ENCODE measurements around the gene PPP1R1C. TPM values are rescaled to one million over a fixed set of nuclear protein-coding genes. Genes with fewer than 3 reads are reported as not detected.

Gene PPP1R1C
- total RNA-seq, 2 donors from 2014 or later, result 0.43 to 0.93 TPM

GRCh38 chr2:181962142-181962541 is 23.5 kb upstream of the PPP1R1C start:
- DNase-seq (ENCODE audit: low spot score), result no peak
- intact Hi-C loops (cut with DNase I), result no loop called here

- DNase-seq (ENCODE audit: low spot score), result no peak
- intact Hi-C loops (cut with DNase I), result loop anchor here in 1 of 2 donors (10.0 kb wide), 1 partner anchor 95 kb away; no protein-coding TSS in a partner anchor
These were observed 15.4 kb upstream of the PPP1R1C start for GRCh38 chr2:181970160-181970794.

- intact Hi-C loops (cut with DNase I), result loop anchor here in 1 of 2 donors (10.0 kb wide), 1 partner anchor 94 kb away; no protein-coding TSS in a partner anchor
- no peak for DNase-seq (ENCODE audit: low spot score)
These were observed 14.6 kb upstream of the PPP1R1C start for GRCh38 chr2:181971032-181971431.

GRCh38 chr2:181972431-181973170 is 13.1 kb upstream of the PPP1R1C start:
- intact Hi-C loops (cut with DNase I), result loop anchor here in 1 of 2 donors (10.0 kb wide), 1 partner anchor 92 kb away; no protein-coding TSS in a partner anchor
- DNase-seq (ENCODE audit: low spot score), result no peak

GRCh38 chr2:181973171-181973783 is 12.4 kb upstream of the PPP1R1C start:
- intact Hi-C loops (cut with DNase I), result loop anchor here in 1 of 2 donors (10.0 kb wide), 1 partner anchor 92 kb away; no protein-coding TSS in a partner anchor
- no peak for DNase-seq (ENCODE audit: low spot score)

GRCh38 chr2:181977661-181978350 is 7.8 kb upstream of the PPP1R1C start:
- no peak for DNase-seq (ENCODE audit: low spot score)
- intact Hi-C loops (cut with DNase I), result loop anchor here in 1 of 2 donors (10.0 kb wide), 1 partner anchor 87 kb away; no protein-coding TSS in a partner anchor

- intact Hi-C loops (cut with DNase I), result loop anchor here in 1 of 2 donors (10.0 kb wide), 1 partner anchor 86 kb away; no protein-coding TSS in a partner anchor
These were observed 7.1 kb upstream of the PPP1R1C start for GRCh38 chr2:181978351-181979150.

DNA sequence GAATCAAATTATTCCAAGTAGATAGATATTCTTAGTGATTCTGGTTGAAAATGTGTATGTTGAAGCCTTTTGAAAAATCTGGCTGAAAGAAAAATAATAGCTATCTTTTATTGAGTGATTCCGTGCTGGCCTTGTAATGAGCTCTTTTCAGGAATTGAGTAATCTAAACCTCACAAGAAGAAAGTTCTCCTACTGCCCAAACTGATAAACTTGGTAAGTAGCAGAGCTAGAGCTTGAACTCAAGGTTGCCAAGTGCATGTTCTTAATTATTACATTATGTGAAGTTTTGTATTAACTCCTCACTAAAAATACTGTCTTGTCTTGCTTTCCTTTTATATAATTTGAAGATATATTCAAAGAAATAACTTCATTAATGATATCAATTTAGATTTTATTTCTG is 1.6 kb upstream of the PPP1R1C start:
- DNase-seq (ENCODE audit: low spot score), result no peak
- intact Hi-C loops (cut with DNase I), result no loop called here

More at GRCh38 chr2:181978351-181979150, 7.1 kb upstream of the PPP1R1C start:
- no peak for DNase-seq (ENCODE audit: low spot score)

- no peak for DNase-seq (ENCODE audit: low spot score)
- intact Hi-C loops (cut with DNase I), result no loop called here
These were observed 630 bp upstream of the PPP1R1C start for GRCh38 chr2:181984814-181985631.

DNA sequence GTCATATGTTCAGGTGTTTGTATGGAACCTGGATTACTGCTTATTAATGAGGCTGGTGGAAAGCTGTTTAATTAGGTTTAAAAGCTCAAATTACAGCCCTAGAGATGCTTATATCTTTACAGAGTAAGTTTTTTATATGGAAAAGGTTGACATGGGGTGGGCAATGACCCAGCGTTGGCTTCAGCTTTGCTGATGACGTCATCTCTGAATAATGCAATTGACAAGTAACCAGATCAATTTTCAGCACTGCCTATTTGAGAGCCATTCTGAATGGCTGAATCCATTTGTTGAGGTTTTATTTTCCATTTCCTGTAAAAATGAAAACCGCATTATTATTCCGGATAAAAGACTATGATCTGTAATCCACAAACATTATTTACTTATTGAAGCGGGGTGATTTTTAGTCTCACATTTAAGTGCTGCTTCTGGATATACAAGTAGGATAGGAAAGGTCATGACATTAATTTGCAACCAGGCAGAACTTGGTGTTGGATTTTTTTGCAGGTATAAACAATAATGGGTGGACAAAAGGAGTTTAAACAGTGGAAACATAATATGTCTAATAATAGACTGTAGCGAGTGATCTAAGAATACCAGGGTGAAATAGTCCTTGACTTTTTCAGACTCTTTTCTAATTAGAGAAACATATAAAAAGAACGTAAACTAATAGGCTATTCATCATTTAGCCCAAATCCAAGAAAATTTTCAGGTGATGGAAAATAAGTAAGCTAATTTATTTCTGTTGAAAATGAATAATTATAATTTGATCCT is 2.7 kb downstream of the PPP1R1C start:
- no peak for DNase-seq (ENCODE audit: low spot score)
- intact Hi-C loops (cut with DNase I), result no loop called here

DNA sequence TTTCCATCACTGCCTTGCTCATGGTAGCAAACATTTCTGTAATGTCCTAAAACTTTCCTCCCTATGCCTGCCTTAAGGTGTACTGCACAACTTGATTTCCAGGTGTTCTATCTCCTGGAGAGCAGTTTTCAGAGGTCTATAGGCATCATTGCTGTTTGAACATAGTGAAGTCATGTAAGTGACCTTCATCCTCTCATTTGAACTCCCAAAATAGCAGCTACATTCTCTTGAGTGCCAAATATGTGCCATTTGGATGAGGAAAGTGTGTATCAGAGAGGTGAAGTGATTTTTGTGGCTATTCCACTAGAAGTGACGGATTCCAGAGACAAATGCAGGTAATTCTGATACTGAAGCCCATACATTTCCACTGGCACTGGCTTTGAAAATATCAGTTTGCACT is 3.4 kb downstream of the PPP1R1C start:
- intact Hi-C loops (cut with DNase I), result no loop called here
- no peak for DNase-seq (ENCODE audit: low spot score)

DNA sequence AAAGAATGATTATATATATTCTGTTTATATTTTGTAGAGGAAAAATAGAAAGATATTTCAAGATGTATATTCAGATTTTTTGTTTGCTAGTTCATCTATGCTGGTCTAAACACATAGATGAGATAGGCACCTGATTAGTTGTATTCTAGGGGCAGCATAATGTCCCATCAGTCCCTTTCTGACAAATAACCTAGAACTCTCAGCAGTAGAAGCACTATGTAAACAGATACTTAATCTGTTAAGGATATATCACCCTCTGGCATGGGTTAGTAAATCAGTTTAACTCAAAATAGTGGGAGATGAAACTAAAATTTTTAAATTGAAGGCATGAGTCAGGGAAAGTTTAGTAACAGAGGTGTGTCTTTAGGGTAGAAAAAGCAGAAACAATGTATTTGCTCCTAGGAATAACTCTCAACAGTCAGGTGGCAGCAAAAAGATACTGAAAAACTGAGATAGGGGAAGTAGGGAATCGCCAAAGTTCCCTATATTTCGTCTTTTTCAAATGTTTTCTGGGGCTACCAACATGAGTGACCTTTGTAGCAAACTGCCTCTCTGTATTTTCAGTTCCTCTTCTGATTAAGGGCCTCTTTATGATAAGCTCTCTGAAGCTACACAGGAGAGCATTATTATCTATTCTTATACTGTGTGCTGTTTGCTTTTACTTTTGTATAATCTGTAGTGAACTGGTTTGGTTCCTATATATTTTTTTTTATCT is 5.7 kb downstream of the PPP1R1C start:
- no peak for DNase-seq (ENCODE audit: low spot score)
- intact Hi-C loops (cut with DNase I), result no loop called here

GRCh38 chr2:181992776-181993175 is 7.1 kb downstream of the PPP1R1C start:
- intact Hi-C loops (cut with DNase I), result no loop called here
- no peak for DNase-seq (ENCODE audit: low spot score)

- intact Hi-C loops (cut with DNase I), result no loop called here
These were observed 9.6 kb downstream of the PPP1R1C start for GRCh38 chr2:181995289-181995688.

DNA sequence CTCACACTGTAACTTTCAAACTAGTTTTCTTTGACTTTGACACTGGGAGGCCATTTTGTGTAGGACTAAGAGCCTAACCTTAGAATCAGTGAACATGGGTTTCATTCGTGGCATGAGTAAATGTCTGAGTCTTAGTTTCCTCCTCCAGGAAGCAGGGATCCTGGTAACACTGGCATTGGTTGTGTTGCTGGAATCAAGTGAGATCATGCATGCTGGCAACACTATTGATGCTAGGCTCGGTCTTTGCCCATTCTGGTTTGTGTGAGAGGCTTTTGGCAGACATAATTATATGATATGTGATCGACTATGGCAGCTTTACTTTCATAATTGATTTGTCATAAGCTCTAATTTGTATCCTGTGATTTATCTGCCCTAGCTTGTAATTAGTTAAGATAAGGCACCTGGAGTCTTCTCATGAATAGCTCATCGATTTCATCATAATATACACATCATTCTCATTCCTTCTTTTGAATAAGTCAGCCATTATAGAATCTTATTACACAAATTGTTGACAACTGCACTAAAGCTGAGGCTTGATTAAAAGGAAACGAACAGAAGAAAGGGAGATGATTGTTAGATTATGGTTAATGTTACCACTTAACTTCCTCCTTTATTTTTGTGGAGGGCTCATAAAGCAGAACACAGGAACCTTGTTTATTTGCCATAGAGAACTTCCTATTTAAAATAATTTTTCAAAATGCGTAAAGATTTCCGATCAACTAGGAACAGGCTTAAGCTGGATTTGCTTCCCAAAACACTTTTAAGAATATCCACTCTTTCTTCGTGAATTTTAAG is 12.6 kb downstream of the PPP1R1C start:
- DNase-seq (ENCODE audit: low spot score), result no peak
- intact Hi-C loops (cut with DNase I), result no loop called here

More at GRCh38 chr2:181995289-181995688, 9.6 kb downstream of the PPP1R1C start:
- no peak for DNase-seq (ENCODE audit: low spot score)
